GM21528 (cell line): ENCODE data around the gene ZNF613.
"Not testable (repeated sequence)": the region's sequence is repeated elsewhere in the genome, so short reads cannot be mapped to it uniquely, and the experiment has no call there.

Experiments used
- ATAC-seq: cut with Tn5 transposase; IDR thresholded peaks from one replicate; pipeline ENCODE4 v1.9.1; 2021; ENCODE audit warnings: mild to moderate bottlenecking, moderate library complexity; ENCODE audit not compliant: unreplicated experiment, low FRiP score

Gene ZNF613

DNA sequence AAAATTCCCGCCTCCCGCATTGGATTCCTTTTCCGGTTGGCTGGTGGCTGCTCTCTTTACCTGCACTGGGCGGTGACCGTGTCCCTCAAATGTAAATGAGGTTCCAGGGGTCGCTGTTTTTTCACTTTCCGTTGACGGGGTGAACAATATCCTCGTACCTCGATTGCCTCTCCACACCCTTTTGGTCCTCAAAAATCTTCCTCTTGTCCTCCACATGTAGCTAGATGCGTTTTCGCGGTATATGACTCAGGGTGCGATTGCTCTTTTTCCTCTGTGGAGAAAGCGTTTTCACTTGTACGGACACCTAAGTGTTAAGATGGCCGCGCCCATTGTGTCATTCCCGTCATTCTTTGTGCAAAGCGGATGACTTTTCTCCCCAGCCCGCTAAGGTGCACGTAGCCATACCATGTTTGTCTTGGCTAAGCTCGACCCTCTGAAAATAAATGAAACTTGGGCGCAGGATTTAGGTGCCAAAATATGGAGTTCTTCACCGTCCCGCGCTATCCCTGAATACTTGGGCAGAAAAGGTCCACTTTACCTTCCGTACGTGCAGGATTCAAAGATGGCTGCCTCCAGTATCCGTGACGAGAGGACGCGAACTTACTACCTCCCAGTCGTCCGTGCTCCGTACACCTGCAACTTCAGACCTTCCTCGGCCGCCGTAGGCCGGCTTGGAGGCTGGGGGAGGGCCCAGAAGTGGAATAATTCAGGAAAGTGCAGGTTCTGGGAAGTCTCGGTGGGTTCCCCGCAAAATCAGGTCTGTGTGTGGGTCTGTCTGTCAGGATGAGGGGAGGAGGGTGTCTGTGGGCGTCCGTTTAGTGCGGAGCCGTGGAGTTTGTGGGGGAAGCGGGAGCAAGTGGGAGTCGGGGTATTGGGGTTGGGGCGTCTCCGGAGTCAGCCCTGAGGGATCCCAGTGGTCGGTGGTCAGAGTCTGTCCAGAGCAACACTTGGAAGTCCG lies at the start of gene ZNF613:
TSS of gene ZNF613 (plus strand) at position 689 of the 958 bp plus-strand sequence. CDS start 8,749 bp downstream, outside the sequence.
- peak; percentile 77 for ATAC-seq

DNA sequence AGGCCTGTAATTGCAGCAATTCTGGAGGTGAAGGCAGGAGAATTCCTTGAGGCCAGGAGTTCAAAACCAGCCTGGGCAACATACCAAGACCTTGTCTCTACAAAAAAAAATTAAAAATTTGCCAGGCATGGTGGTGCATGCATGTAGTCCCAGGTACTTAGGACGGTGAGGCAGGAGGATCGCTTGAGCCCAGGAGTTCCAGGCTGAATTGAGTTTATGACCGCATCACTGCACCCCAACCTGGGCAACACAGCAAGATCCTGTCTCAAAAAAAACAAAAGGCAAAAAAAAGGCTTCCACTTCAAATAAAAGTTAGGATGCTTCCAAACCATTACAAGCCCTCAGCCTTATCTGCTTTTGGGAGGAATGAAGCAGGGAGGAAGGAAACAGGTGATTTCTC lies 44.8 kb upstream of the ZNF613 start:
- ATAC-seq: no peak

GRCh38 chr19:51884713-51885112 lies 42.6 kb upstream of the ZNF613 start:
- no peak for ATAC-seq

- no peak for ATAC-seq
These were observed 39.5 kb upstream of the ZNF613 start, which contains the start of gene ZNF577 for GRCh38 chr19:51887522-51888498. TSS of gene ZNF577 (minus strand) at chr19:51887951. CDS start at chr19:51880382, 7,569 bp downstream.

GRCh38 chr19:51889934-51890333 lies 37.3 kb upstream of the ZNF613 start:
- ATAC-seq: no peak

DNA sequence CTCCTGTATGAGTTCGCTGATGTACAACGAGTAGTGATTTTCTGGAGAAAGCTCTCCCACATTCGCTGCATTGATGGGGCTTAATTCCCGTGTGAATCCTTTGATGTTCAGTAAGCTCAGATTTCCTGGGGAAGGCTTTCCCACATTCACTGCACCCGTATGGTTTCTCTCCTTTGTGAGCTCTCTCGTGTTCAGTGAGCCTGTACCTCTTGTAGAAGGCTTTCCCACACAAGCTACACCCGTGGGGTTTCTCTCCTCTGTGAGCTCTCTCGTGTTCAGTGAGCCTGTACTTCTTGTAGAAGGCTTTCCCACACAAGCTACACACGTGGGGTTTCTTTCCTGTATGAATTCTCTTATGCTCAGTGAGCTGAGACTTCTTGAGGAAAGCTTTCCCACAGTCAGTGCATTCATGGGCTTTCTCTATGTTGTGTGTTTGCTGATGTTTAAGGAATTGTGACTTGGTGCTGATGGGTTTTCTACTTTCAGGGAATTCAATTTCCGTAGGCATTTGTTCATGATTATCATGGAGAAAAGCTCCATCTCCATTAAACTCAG lies 36.0 kb upstream of the ZNF613 start:
- no peak for ATAC-seq

GRCh38 chr19:51901860-51902259 lies 25.4 kb upstream of the ZNF613 start:
- no peak for ATAC-seq

GRCh38 chr19:51903192-51903591 lies 24.1 kb upstream of the ZNF613 start:
- ATAC-seq: no peak

DNA sequence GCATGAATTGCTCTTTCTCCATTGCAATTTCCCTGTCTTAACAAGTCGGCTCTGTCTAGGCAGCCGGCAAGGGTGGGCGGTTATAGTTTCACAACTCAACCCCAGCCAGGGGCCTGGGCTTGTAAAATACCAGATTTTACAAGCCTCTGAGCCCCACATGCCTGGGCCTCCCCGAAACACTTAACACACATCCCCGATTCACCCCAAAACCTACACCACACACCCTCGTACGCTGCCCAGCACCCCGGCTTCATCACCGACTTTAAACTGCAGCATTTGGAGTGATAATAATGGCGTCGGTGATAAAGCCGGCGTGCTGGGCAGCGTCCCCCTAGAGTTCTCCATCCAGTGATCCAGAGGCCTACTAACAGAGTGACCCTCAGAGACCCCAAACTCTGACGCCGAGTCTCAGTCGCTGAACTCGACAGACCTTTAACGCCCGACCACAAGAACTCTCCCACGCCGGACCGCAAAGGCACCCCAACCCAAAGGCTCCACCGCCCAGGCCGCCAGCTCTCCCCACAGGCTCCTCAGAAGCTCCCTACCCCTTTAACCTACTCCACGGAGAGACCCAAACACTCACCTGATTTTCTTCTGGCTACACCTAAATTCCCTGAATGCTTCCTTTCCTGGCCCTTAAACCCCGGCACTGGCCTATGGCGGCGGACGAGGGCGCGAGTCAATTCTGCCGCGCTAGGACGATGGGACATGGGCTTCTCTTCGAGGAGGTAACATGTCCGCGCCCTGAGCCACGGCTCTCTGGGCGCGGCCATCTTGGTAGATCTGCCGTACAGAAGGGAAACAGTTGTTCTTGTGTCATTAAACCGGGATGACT lies 22.7 kb upstream of the ZNF613 start, which contains the start of gene ZNF649:
TSS of gene ZNF649 (minus strand) at position 687 of the 835 bp plus-strand sequence. CDS start 4,910 bp downstream, outside the sequence.
- ATAC-seq: peak; percentile 76

DNA sequence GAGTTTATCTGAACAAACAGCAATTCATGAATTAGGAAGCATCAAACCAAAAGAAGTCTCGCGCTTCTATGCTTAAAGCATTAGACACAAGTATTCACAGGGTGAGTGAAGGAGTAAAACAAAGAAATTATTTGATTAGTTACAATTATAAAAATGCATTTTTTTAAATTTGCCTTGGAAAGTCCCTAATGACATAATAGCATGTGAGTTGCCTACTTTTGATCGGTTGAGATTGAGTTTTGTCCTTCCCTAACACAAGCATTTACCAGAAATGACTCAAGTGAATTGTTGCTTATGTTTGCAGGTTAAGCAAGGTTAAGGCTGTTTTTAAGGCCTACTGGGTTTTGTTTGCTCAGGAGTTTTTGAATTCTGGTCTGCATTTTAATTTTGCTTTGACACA lies 22.1 kb upstream of the ZNF613 start:
- no peak for ATAC-seq

- ATAC-seq: not testable (repeated sequence)
These were observed 21.6 kb upstream of the ZNF613 start for GRCh38 chr19:51905639-51906038.

- ATAC-seq: not testable (repeated sequence)
These were observed 21.2 kb upstream of the ZNF613 start for GRCh38 chr19:51906108-51906507.

DNA sequence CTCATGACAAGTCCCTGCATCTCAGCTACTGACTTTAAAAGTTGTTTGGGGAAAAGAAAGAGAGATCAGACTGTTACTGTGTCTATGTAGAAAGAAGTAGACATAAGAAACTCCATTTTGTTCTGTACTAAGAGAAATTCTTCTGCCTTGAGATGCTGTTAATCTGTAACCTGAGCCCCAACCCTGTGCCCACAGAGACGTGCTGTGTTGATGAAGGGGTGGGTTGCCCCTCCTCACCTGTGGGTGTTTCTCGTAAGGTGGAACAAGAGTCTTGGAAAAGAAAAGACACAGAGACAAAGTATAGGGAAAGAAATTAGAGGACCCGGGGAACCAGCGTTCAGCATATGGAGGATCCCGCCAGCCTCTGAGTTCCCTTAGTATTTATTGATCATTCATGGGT lies 19.3 kb upstream of the ZNF613 start:
- not testable (repeated sequence) for ATAC-seq

GRCh38 chr19:51915324-51915867 lies 11.9 kb upstream of the ZNF613 start:
- ATAC-seq: no peak

DNA sequence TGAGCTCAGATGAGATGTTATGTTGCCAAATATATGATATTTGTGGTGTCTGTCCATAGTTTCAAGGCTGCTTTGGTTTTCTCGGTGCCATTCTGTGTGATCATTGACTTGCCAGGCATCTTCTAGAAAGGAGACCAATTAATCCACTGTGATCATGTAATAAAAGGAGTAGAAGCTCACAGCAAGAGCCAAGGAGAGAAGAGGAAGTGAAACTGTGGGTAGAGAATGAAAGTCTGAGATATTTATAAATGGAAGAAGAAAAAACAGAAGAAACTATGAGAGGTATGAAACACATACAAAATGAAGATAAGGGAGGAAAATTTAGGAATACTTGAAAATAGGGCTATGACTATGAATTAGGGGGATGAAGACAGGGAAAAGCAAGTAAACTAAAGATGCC lies 11.1 kb upstream of the ZNF613 start:
- no peak for ATAC-seq

DNA sequence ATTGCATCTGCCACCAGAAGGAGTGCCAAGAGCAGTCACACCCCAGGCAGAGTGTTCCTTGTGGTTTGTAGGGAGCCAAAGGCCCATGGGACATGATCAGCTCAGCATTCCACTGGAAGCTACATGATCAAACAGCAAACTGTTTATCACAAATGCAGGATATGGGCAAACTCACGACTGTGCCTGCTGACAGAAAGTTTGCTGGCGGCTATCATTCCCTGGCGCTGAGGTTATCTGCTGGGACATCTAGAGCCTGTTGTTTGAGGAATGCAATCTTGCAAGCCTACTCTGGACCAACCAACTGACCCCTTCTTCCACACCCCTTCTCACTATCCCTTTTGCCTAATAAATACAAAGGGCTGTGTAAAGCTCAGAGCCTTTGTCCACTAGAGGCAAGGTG lies 7.7 kb upstream of the ZNF613 start:
- ATAC-seq: no peak

DNA sequence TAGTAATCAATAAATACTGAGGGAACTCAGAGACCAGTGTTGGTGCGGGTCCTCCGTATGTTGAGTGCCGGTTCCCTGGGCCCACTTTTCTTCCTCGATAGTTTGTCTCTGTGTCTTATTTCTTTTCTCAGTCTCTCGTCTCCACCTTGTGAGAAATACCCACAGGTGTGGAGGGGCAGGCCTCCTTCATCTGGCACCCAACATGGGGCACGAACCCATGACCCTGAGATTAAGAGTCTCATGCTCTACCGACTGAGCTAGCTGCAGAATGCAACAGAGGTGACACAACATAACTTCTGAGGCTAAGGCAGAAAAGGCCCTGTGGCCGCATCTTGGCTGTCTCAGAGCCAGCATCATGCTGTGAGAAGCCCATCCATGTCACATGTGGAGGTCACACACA lies 5.3 kb upstream of the ZNF613 start:
- no peak for ATAC-seq

- no peak for ATAC-seq
These were observed 867 bp upstream of the ZNF613 start for GRCh38 chr19:51926426-51926783.

- no peak for ATAC-seq
These were observed 587 bp downstream of the ZNF613 start for GRCh38 chr19:51927859-51928258.
